ENCODE measurements around the gene BRAT1.
"Not testable (repeated sequence)": the region's sequence is repeated elsewhere in the genome, so short reads cannot be mapped to it uniquely, and the experiment has no call there.

Gene BRAT1

DNA sequence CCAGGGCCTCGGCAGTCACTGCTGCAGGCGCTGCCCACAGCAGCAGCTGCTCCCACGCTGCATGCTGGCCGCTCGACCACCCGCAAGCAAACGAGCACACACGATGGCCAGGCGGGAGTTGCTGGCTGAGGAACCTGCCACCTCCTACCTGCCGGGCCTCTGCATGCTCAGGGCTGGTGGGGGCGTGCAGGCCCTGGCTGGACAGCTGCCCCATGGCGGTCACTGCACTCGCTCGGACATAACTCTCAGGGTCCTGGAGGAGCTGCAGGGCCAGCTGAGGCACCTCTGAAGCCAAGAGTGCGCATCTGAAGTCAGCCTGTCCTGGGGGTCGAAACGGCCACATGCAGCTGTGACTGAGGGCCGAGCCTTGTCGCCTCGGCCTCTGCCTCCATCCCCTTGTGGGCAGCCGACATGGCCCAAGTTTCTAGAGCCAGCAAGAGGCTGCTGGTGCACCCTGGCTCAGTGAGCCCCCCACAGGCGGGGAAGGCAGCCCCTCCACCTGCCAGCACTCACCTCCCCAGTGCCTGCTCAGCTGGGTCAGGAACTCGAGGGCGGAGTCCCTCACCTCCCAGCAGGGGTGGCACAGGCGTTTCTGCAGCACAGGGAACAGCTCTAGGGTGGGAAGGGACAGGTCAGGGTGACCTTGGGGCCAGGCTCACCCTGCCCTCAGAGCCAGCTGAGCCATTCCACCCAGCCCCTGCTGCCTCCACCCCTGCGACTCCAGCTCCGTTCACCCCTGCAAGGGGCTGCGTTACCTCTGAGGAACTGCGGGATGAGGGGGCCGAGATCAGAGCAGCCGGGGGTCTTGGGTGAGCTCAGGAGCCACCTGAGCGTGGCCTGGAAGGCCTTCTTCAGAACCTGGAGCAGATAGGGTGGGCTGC is 16.1 kb downstream of the BRAT1 start:
- DNase-seq (ENCODE audit: low read depth in 2 of 3, low spot score in 2 of 3) = no peak

DNA sequence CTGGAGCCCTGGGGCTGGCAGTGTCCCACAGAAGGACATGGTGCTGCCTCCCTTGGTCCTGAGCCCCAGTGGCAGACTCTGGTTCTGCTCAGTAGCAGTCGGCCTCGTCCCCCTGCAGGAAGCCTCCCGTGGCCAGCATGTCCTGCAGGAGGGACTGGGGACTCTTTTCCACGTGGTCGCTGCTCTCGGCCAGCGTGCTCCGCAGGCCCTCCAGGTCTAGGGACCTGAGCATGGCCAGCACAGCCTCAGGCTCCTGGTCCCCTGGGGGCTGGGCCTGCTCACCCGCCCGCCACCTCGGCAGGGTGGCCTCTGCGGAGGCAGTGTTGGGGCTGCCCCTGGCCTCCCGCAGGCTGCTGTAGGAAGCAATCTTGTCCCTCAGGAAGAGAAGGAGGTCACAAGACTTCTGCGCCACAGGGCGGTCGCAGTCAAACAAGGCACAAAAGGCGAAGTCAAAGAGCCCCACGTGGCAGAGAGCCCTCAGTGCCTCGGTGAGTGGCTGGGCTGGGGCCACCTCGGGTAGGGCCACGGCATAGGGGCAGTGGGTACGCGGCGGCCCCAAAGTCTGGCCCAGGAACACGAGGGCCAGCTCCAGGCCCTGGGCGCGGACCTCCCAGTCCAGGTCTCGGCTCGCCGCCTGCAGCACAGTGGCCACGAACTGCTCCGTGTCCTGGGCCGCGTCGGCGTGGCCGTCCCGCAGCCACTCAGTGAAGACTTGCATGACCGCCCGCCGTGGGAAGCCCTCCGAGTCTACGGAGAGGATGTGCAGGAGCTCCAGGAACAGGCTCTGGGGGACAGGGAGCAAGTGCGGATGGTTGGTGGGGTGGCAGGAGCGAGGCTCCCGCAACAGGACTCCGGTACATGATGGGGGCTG is 17.1 kb downstream of the BRAT1 start:
- no peak for DNase-seq (ENCODE audit: low read depth in 2 of 3, low spot score in 2 of 3)

- not testable (repeated sequence) for DNase-seq (ENCODE audit: low read depth in 2 of 3, low spot score in 2 of 3)
These were observed 19.3 kb downstream of the BRAT1 start for GRCh38 chr7:2535872-2536627.

DNA sequence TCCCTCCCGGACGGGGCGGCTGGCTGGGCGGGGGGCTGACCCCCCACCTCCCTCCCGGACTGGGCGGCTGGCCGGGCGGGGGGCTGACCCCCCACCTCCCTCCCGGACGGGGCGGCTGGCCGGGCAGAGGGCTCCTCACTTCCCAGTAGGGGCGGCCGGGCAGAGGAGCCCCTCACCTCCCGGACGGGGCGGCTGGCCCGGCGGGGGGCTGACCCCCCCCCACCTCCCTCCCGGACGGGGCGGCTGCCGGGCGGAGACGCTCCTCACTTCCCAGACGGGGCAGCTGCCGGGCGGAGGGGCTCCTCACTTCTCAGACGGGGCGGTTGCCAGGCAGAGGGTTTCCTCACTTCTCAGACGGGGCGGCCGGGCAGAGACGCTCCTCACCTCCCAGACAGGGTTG is 21.1 kb downstream of the BRAT1 start:
- not testable (repeated sequence) for DNase-seq (ENCODE audit: low read depth in 2 of 3, low spot score in 2 of 3)

DNA sequence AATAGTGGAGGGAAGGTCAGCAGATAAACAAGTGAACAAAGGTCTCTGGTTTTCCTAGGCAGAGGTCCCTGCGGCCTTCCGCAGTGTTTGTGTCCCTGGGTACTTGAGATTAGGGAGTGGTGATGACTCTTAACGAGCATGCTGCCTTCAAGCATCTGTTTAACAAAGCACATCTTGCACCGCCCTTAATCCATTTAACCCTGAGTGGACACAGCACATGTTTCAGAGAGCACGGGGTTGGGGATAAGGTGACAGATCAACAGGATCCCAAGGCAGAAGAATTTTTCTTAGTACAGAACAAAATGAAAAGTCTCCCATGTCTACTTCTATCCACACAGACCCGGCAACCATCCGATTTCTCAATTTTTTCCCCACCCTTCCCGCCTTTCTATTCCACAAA is 21.8 kb downstream of the BRAT1 start:
- not testable (repeated sequence) for DNase-seq (ENCODE audit: low read depth in 2 of 3, low spot score in 2 of 3)

GRCh38 chr7:2532816-2533215 is 22.5 kb downstream of the BRAT1 start:
- not testable (repeated sequence) for DNase-seq (ENCODE audit: low read depth in 2 of 3, low spot score in 2 of 3)

DNA sequence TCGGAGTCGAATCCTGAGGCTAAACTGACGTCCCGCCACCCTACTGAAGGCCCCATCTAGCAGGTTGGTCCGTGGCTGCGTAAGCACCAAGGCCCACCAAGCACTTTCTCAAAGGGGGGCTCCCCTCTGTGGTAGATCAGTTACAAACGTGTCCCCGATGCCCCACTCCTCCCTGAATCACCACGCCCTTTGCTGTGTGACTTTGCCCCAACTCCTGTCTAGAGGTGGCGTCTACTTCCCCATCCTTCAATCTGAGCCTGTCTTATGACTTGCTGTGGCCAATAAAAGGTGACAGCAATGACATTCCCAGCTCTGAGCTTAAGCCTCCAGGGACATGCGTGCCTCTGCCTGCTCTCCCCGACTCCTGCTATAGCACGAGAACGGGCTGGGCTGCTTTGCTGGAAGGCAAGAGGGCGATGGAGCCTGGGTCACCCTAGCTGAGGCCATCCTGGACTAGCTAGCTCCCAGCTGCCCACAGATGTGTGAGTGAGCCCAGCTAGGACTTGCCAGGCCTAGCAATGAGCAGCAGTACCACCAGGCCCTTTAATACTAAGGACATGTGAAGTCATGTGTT is 23.0 kb downstream of the BRAT1 start:
- not testable (repeated sequence) for DNase-seq (ENCODE audit: low read depth in 2 of 3, low spot score in 2 of 3)

GRCh38 chr7:2531796-2532110 is 23.6 kb downstream of the BRAT1 start:
- not testable (repeated sequence) for DNase-seq (ENCODE audit: low read depth in 2 of 3, low spot score in 2 of 3)

GRCh38 chr7:2530994-2531795 is 24.1 kb downstream of the BRAT1 start:
- DNase-seq (ENCODE audit: low read depth in 2 of 3, low spot score in 2 of 3) = not testable (repeated sequence)

- peak in 1 of 3 experiments; percentile 71 for DNase-seq (ENCODE audit: low read depth in 2 of 3, low spot score in 2 of 3)
These were observed 25.0 kb downstream of the BRAT1 start for GRCh38 chr7:2530071-2530987.

GRCh38 chr7:2529161-2530070 is 25.9 kb downstream of the BRAT1 start:
- DNase-seq (ENCODE audit: low read depth in 2 of 3, low spot score in 2 of 3) = no peak

GRCh38 chr7:2528481-2529095 is 26.7 kb downstream of the BRAT1 start:
- no peak for DNase-seq (ENCODE audit: low read depth in 2 of 3, low spot score in 2 of 3)

GRCh38 chr7:2527505-2528467 is 27.5 kb downstream of the BRAT1 start:
- DNase-seq (ENCODE audit: low read depth in 2 of 3, low spot score in 2 of 3) = no peak

DNA sequence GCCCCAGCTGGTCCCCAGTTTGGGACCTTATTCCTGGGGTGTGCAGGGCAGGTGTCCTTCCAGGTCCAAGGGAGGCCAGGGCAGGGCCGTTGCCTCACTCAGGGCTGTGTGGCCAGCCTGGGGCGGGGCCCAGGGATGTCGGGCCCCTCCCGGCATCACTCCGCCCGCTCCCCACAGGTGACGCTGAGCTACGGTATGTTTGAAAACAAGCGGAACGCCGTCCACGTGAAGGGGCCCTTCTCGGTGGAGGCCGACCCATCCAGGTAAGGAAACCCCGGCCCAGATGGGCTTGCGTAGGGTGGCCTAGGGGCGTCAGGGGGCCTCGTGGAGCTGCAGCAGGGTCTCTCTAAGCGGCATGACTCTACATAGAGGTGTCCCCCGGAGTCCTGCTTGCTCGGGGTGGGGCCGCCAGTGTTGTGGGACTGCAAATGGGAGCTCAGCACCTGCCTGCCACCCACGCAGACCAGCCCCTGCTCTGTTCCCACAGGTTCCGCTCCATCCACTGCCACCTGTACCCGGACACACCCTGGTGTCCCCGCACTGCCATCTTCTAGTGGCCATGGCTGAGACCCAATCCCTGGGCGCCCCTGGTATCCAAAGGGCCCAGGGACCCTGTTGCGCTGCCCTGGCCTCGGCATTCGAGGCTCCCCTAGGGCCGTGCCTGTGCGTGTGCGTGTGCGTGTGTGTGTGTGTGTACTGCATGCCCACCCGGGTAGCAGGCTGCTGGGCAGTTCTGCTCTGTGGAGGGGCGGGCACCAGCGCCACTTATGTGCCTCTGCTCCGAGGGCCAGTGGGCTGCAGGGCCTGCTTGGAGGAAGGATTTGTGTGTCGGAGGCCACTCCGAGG is 28.4 kb downstream of the BRAT1 start:
- no peak for DNase-seq (ENCODE audit: low read depth in 2 of 3, low spot score in 2 of 3)
